Anterior cingulate cortex (tissue), 58 donors: ENCODE data around the gene DNMT1.
"Not testable (repeated sequence)": the region's sequence is repeated elsewhere in the genome, so short reads cannot be mapped to it uniquely, and the experiment has no call there.

Source experiments
- DNase-seq, 58 donors: peaks; one replicate each; lab custom pipeline; 2025; lab: John Stamatoyannopoulos, UW

DNMT1 gene

GRCh38 chr19:10194500-10195198 lies at the start of gene DNMT1:
Gene DNMT1, minus strand, starts transcription at chr19:10194953. Its CDS starts 54 bp downstream, at chr19:10194899.
- DNase-seq: peak; percentile 84 to 98 (median 96)

- no peak for DNase-seq
These were observed 48.9 kb upstream of the DNMT1 start for GRCh38 chr19:10243606-10244005.

GRCh38 chr19:10241826-10242449 lies 47.2 kb upstream of the DNMT1 start:
- DNase-seq: not testable (repeated sequence)

GRCh38 chr19:10238172-10238783 lies 43.5 kb upstream of the DNMT1 start:
- no peak for DNase-seq

- no peak for DNase-seq
These were observed 42.9 kb upstream of the DNMT1 start for GRCh38 chr19:10237702-10238101.

- DNase-seq: not testable (repeated sequence)
These were observed 40.7 kb upstream of the DNMT1 start for GRCh38 chr19:10235409-10235808.

- DNase-seq: no peak
These were observed 40.2 kb upstream of the DNMT1 start for GRCh38 chr19:10235003-10235402.

GRCh38 chr19:10233946-10234345 lies 39.2 kb upstream of the DNMT1 start:
- DNase-seq: no peak

- DNase-seq: no peak
These were observed 37.0 kb upstream of the DNMT1 start for GRCh38 chr19:10231612-10232228.

- DNase-seq: peak in 27 of 58 donors; percentile 9 to 73 (median 26)
These were observed 36.3 kb upstream of the DNMT1 start, which contains the start of gene S1PR2 for GRCh38 chr19:10230861-10231611. Gene S1PR2, minus strand, starts transcription at chr19:10231331. Its CDS starts 6,426 bp downstream, at chr19:10224905.

GRCh38 chr19:10230173-10230860 lies 35.6 kb upstream of the DNMT1 start:
- DNase-seq: peak in 12 of 58 donors; percentile 9 to 63 (median 22)

- DNase-seq: peak in 2 of 58 donors; percentile 1 to 4
These were observed 34.2 kb upstream of the DNMT1 start for GRCh38 chr19:10228920-10229319.

- no peak for DNase-seq
These were observed 33.6 kb upstream of the DNMT1 start for GRCh38 chr19:10228393-10228792.

- peak in 57 of 58 donors; percentile 19 to 97 (median 85) for DNase-seq
These were observed 32.5 kb upstream of the DNMT1 start for GRCh38 chr19:10227026-10227971.

- DNase-seq: peak in 14 of 58 donors; percentile 18 to 73 (median 39)
These were observed 31.7 kb upstream of the DNMT1 start for GRCh38 chr19:10226376-10227025.

GRCh38 chr19:10226021-10226375 lies 31.2 kb upstream of the DNMT1 start:
- DNase-seq: no peak

- no peak for DNase-seq
These were observed 29.6 kb upstream of the DNMT1 start for GRCh38 chr19:10224337-10224736.
